A673 (cell line): ENCODE data around the gene IPCEF1. TPM values are rescaled to one million over a fixed set of nuclear protein-coding genes. Genes with fewer than 3 reads are reported as not detected.

ENCODE experiments used
- BruUV-seq: library from RNA; stranded (reverse); fragments of 400-500 nt; replicated peaks from 2 replicates; lab custom pipeline; 2021; lab: Mats Ljungman, UMichigan
- CTCF ChIA-PET: fragments of 300-600 bp; sonication (Branson Sonifier 250); formaldehyde crosslinking; loops from one replicate; lab custom pipeline; 2022; ENCODE audit warnings: antibody characterized with exemption; lab: Charles Lee
- POLR2A ChIA-PET: fragments of 300-600 bp; sonication (Branson Sonifier 250); formaldehyde crosslinking; loops from one replicate; lab custom pipeline; 2022; ENCODE audit warnings: antibody characterized with exemption; ENCODE audit not compliant: low non-redundant PET; lab: Charles Lee
- DNase-seq: peaks from one replicate; pipeline ENCODE4 v3.0.0-alpha.2; 2015; ENCODE audit warnings: low spot score
- H3K27ac ChIP-seq: fragments of 200-600 bp; sonication (generic); 2 replicates; pipeline ENCODE4 v1.5.1; 2016; ENCODE audit warnings: mixed run types, low read depth, mild to moderate bottlenecking, mixed read lengths, antibody characterized with exemption, low read length; ENCODE audit not compliant: poor library complexity, severe bottlenecking
- H3K27me3 ChIP-seq: fragments of 200-600 bp; sonication (generic); replicated peaks from 2 replicates; pipeline ENCODE4 v1.6.1; 2017; ENCODE audit warnings: mixed run types, low read depth, mild to moderate bottlenecking, mixed read lengths, antibody characterized with exemption, low read length; ENCODE audit not compliant: insufficient read depth, poor library complexity
- H3K36me3 ChIP-seq: fragments of 200-600 bp; sonication (generic); 2 replicates; pipeline ENCODE4 v1.6.1; 2016; ENCODE audit warnings: mixed run types, mild to moderate bottlenecking, mixed read lengths, antibody characterized with exemption, low read length; ENCODE audit not compliant: insufficient read depth, poor library complexity, severe bottlenecking
- H3K4me1 ChIP-seq: fragments of 200-600 bp; sonication (generic); 2 replicates; pipeline ENCODE4 v1.6.1; 2017; ENCODE audit warnings: mixed run types, mild to moderate bottlenecking, mixed read lengths, antibody characterized with exemption, low read length; ENCODE audit not compliant: insufficient read depth, poor library complexity, severe bottlenecking
- H3K4me3 ChIP-seq: fragments of 200-600 bp; sonication (generic); 2 replicates; pipeline ENCODE4 v1.5.1; 2016; ENCODE audit warnings: low read depth, mixed run types, mild to moderate bottlenecking, mixed read lengths, low read length; ENCODE audit not compliant: poor library complexity, severe bottlenecking
- H3K9me3 ChIP-seq: fragments of 200-600 bp; sonication (generic); 2 replicates; pipeline ENCODE4 v1.6.1; 2016; ENCODE audit warnings: mixed run types, low read depth, mild to moderate bottlenecking, mixed read lengths, antibody characterized with exemption, low read length; ENCODE audit not compliant: poor library complexity, severe bottlenecking
- EZH2 ChIP-seq: fragments of 200-600 bp; sonication (generic); IDR thresholded peaks from 2 replicates; pipeline ENCODE4 v1.6.1; 2017; ENCODE audit warnings: borderline replicate concordance, low read depth, mild to moderate bottlenecking, mixed read lengths, antibody characterized with exemption, low read length; ENCODE audit not compliant: poor library complexity, severe bottlenecking
- intact Hi-C: fragments of 100-400 bp; cut with micrococcal nuclease; formaldehyde crosslinking; loops from one replicate; pipeline ENCODE4 v1.10.0; 2022; ENCODE audit not compliant: unreplicated experiment
- total RNA-seq: library from RNA; stranded (reverse); gene quantifications from 2 replicates; pipeline ENCODE4 v1.2.3, GENCODE V29; 2021
- TF ChIP-seq, protein P1 (sequence below): fragments of 300-800, 200-600 bp; sonication (generic); conservative IDR thresholded peaks from 2 replicates; pipeline ENCODE4 v1.5.1; 2017; ENCODE audit warnings: low read depth, mild to moderate bottlenecking, antibody characterized with exemption, low read length, moderate library complexity, mixed read lengths

The IPCEF1 gene
- total RNA-seq, 1 experiment from 2014 or later = 1.4 TPM

DNA sequence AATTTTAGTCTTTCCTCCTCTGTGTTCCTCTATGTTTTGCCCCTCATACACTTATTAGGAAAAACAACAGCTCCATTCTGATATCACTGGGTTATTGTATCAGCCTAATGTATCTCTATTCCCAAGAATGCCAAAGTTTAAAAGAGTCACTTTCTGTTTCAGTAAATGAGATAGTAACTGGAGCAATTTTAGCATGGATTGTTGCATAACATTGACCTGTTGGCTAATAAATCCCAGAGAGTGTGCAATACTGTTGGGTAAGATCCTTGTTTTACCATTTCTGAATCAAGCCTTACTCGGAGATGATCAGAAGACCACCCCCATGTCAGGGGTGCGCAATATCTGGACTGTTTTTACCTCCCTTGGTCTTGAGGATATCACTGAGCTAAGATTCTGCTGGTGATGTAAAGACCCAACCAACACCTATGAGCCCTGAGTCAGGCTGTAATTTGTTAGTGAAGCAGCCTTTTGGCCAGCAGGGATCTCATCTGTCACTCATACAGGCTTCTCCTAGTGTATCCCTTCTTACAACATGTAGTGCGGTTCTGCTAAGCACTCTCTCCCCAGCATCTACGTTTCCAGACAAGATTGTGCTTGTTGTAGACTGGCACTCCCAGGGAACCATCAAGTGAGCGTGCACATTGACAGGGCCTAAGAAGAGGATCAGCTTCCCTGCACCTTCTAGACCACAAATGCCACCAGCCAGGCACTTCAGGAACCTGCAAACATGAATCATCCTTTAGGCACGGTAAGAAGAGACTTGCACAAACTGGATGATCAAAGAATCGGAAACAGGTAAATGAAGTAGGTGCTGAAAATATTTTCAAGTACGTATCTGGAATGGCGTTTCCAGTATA, 11.5 kb upstream of the IPCEF1 start:
- no peaks in the 10 kb centered on the region for H3K27me3 ChIP-seq
- DNase-seq = no peak
- POLR2A ChIA-PET = no interaction called here
- H3K4me3 ChIP-seq = no peak overlapping the region
- CTCF ChIA-PET = no interaction called here
- intact Hi-C loops = no loop called here
- no peaks in the 10 kb centered on the region for H3K4me1 ChIP-seq
- BruUV-seq = no TSS peak
- TF ChIP-seq EZH2 = no peak
- TF ChIP-seq, protein P1, sequence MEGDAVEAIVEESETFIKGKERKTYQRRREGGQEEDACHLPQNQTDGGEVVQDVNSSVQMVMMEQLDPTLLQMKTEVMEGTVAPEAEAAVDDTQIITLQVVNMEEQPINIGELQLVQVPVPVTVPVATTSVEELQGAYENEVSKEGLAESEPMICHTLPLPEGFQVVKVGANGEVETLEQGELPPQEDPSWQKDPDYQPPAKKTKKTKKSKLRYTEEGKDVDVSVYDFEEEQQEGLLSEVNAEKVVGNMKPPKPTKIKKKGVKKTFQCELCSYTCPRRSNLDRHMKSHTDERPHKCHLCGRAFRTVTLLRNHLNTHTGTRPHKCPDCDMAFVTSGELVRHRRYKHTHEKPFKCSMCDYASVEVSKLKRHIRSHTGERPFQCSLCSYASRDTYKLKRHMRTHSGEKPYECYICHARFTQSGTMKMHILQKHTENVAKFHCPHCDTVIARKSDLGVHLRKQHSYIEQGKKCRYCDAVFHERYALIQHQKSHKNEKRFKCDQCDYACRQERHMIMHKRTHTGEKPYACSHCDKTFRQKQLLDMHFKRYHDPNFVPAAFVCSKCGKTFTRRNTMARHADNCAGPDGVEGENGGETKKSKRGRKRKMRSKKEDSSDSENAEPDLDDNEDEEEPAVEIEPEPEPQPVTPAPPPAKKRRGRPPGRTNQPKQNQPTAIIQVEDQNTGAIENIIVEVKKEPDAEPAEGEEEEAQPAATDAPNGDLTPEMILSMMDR = no peak
- H3K36me3 ChIP-seq = no peaks in the 10 kb centered on the region
- no peaks in the 10 kb centered on the region for H3K9me3 ChIP-seq
- H3K27ac ChIP-seq = no peak overlapping the region

DNA sequence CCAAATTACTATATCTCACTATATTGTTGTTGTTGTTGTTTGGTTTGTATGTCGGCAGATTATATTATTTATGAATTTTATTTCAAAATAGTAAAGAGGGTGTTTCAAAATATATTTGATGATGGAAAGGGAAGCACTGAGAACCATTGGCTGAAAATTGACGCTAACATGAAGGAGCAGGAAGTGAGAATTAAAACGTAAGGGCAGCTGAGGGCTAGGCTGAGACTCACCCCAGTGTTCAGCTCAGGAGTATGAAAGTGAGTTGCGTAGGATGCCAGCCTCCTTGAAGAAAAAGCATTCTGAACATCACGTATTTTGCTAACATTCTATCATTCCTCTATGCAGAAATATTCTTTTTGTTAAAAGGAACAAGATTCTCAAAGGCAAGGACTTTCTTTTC, 10.7 kb upstream of the IPCEF1 start:
- Histone ChIP-seq H3K4me3 (no peak overlapping the region), H3K36me3 (no peaks in the 10 kb centered on the region), H3K9me3 (no peaks in the 10 kb centered on the region), H3K27me3 (no peaks in the 10 kb centered on the region), H3K4me1 (no peaks in the 10 kb centered on the region), H3K27ac (no peak overlapping the region)
- TF ChIP-seq EZH2 = no peak
- TF ChIP-seq, protein P1 = no peak
- ChIA-PET POLR2A (no interaction called here), CTCF (no interaction called here)
- no peak for DNase-seq
- BruUV-seq = no TSS peak
- intact Hi-C loops = no loop called here

DNA sequence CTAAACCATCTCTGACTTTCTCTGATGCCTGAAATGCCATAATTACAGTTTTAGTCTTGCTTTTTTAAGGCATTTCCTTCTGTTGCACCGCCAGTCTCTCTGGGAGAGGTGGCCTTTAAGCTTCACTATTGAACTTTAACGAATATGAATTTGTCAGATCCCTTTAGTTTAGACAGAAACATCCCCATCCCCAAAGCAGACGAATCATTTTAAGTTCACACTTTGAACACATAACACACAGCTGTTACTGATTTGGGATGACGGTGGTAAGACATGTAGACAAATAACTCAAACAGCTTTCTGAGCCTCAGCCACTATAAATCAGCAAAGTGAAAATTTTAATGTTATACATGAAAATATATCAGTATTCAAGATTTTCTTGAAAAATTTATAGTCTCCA, 7.2 kb upstream of the IPCEF1 start:
- no peak overlapping the region for H3K27ac ChIP-seq
- ChIA-PET CTCF (interaction anchor here (0.6 kb wide), 1 partner anchor 325 kb away, joined by 3 read pairs; no protein-coding TSS in a partner anchor), POLR2A (interaction anchor here (0.6 kb wide), 1 partner anchor 147 kb away, joined by 3 read pairs; the partner anchor contains the start of gene CNKSR3)
- no peaks in the 10 kb centered on the region for H3K27me3 ChIP-seq
- H3K9me3 ChIP-seq = no peaks in the 10 kb centered on the region
- TF ChIP-seq, protein P1 = no peak
- no peak for TF ChIP-seq EZH2
- H3K4me3 ChIP-seq = no peak overlapping the region
- no peaks in the 10 kb centered on the region for H3K4me1 ChIP-seq
- DNase-seq = no peak
- no peaks in the 10 kb centered on the region for H3K36me3 ChIP-seq
- no TSS peak for BruUV-seq
- intact Hi-C loops = no loop called here
